IMR-90 (cell line): ENCODE measurements around the gene TMEM163. TPM values are rescaled to one million over a fixed set of nuclear protein-coding genes. Genes with fewer than 3 reads are reported as not detected.

Source experiments
- ATAC-seq: fragments of 200-7000 bp; cut with Tn5 transposase; 2 replicates; pipeline ENCODE4 v1.9.1; 2020; ENCODE audit warnings: low read depth, mild to moderate bottlenecking, moderate library complexity
- BruUV-seq: library from RNA; stranded (reverse); fragments of 400-500 nt; replicated peaks from 2 replicates; lab custom pipeline; 2021; lab: Mats Ljungman, UMichigan
- CTCF ChIA-PET: fragments of 300-600 bp; formaldehyde crosslinking; extraction: SDS; loops from one replicate; lab custom pipeline; 2021; ENCODE audit warnings: antibody characterized with exemption; lab: Yijun Ruan, JAX
- POLR2A ChIA-PET: fragments of 300-600 bp; sonication (Branson Sonifier 250); formaldehyde crosslinking; loops from one replicate; lab custom pipeline; 2022; ENCODE audit warnings: antibody characterized with exemption; ENCODE audit not compliant: unreplicated experiment; lab: Charles Lee
- DNase-seq: peaks from one replicate; pipeline ENCODE4 v3.0.0; 2013
- H2AFZ ChIP-seq: replicated peaks from 2 replicates; pipeline ENCODE3; 2013; ENCODE audit warnings: low read length, mild to moderate bottlenecking; ENCODE audit not compliant: poor library complexity
- H2AK5ac ChIP-seq: 2 replicates; pipeline ENCODE4 v1.6.1; 2013; ENCODE audit warnings: low read depth, low read length, inconsistent platforms
- H2AK9ac ChIP-seq: replicated peaks from 2 replicates; pipeline ENCODE3; 2013; ENCODE audit warnings: mild to moderate bottlenecking, low read depth, low read length, moderate library complexity; ENCODE audit not compliant: poor library complexity
- H2BK120ac ChIP-seq: 2 replicates; pipeline ENCODE4 v1.6.1; 2013; ENCODE audit warnings: low read depth, low read length, inconsistent platforms
- H2BK15ac ChIP-seq: 3 replicates; pipeline ENCODE4 v1.6.1; 2013; ENCODE audit warnings: low read depth, low read length, inconsistent platforms
- H2BK20ac ChIP-seq: 2 replicates; pipeline ENCODE4 v1.6.1; 2013; ENCODE audit warnings: low read depth, mild to moderate bottlenecking, inconsistent platforms, low read length, moderate library complexity
- H2BK5ac ChIP-seq: 2 replicates; pipeline ENCODE4 v1.6.1; 2013; ENCODE audit warnings: mild to moderate bottlenecking, low read depth, low read length, inconsistent platforms; ENCODE audit not compliant: poor library complexity, severe bottlenecking
- H3K14ac ChIP-seq: replicated peaks from 2 replicates; pipeline ENCODE4 v1.6.1; 2013; ENCODE audit warnings: low read depth, low read length, inconsistent platforms
- H3K18ac ChIP-seq: 2 replicates; pipeline ENCODE4 v1.6.1; 2013; ENCODE audit warnings: low read depth, low read length, control low read depth
- H3K23ac ChIP-seq: 2 replicates; pipeline ENCODE4 v1.6.1; 2013; ENCODE audit warnings: low read depth, low read length, inconsistent platforms
- H3K27ac ChIP-seq: 2 replicates; pipeline ENCODE4 v1.5.1; 2013; ENCODE audit warnings: mild to moderate bottlenecking, control low read depth, low read length; ENCODE audit not compliant: insufficient read depth
- H3K27me3 ChIP-seq: 2 replicates; pipeline ENCODE4 v1.6.1; 2013; ENCODE audit warnings: low read length; ENCODE audit not compliant: control insufficient read depth, insufficient read depth
- H3K36me3 ChIP-seq: 2 replicates; pipeline ENCODE4 v1.6.1; 2013; ENCODE audit warnings: low read length, mixed read lengths; ENCODE audit not compliant: control insufficient read depth, insufficient read depth
- H3K4ac ChIP-seq: 2 replicates; pipeline ENCODE4 v1.6.1; 2013; ENCODE audit warnings: low read depth, low read length, inconsistent platforms
- H3K4me1 ChIP-seq: 2 replicates; pipeline ENCODE4 v1.6.1; 2013; ENCODE audit warnings: low read length, mixed read lengths; ENCODE audit not compliant: control insufficient read depth, insufficient read depth
- H3K4me2 ChIP-seq: 2 replicates; pipeline ENCODE4 v1.6.1; 2013; ENCODE audit warnings: low read depth, mild to moderate bottlenecking, control low read depth, low read length, moderate library complexity
- H3K4me3 ChIP-seq: 2 replicates; pipeline ENCODE4 v1.5.1; 2013; ENCODE audit warnings: low read depth, mild to moderate bottlenecking, control low read depth, low read length, moderate library complexity; ENCODE audit not compliant: insufficient read depth
- H3K56ac ChIP-seq: 2 replicates; pipeline ENCODE4 v1.6.1; 2013; ENCODE audit warnings: low read length, inconsistent platforms; ENCODE audit not compliant: insufficient read depth; ENCODE audit errors: extremely low read depth
- H3K79me1 ChIP-seq, 2 experiments: 2 replicates each; pipeline ENCODE4 v1.6.1; 2013; ENCODE audit warnings: low read length in 2 of 2, inconsistent platforms in 1 of 2, low read depth in 1 of 2
- H3K9ac ChIP-seq: 2 replicates; pipeline ENCODE4 v1.6.1; 2013; ENCODE audit warnings: low read depth, low read length, control low read depth
- H3K9me1 ChIP-seq: 2 replicates; pipeline ENCODE4 v1.6.1; 2013; ENCODE audit warnings: low read length, inconsistent platforms; ENCODE audit not compliant: insufficient read depth
- H3K9me3 ChIP-seq: 2 replicates; pipeline ENCODE4 v1.6.1; 2013; ENCODE audit warnings: low read length; ENCODE audit not compliant: control insufficient read depth, insufficient read depth
- H4K20me1 ChIP-seq: 2 replicates; pipeline ENCODE4 v1.6.1; 2013; ENCODE audit warnings: low read length, inconsistent platforms; ENCODE audit not compliant: insufficient read depth
- H4K5ac ChIP-seq: 2 replicates; pipeline ENCODE4 v1.6.1; 2013; ENCODE audit warnings: mild to moderate bottlenecking, low read depth, low read length, control low read depth
- H4K8ac ChIP-seq, 2 experiments: 2 replicates each; pipeline ENCODE4 v1.6.1; 2013; ENCODE audit warnings: low read depth in 2 of 2, low read length in 2 of 2, control low read depth in 1 of 2, inconsistent platforms in 1 of 2
- H4K91ac ChIP-seq: 2 replicates; pipeline ENCODE4 v1.6.1; 2013; ENCODE audit warnings: low read depth, low read length, inconsistent platforms; ENCODE audit not compliant: insufficient read depth
- MAFK ChIP-seq: IDR thresholded peaks from 2 replicates; pipeline ENCODE4 v1.6.1; 2012; ENCODE audit warnings: low read depth, low read length, improper control_type of control experiment
- MAZ ChIP-seq: IDR thresholded peaks from 2 replicates; pipeline ENCODE4 v1.6.1; 2012; ENCODE audit warnings: low read depth, mild to moderate bottlenecking, low read length, improper control_type of control experiment, moderate library complexity, borderline replicate concordance
- MXI1 ChIP-seq: IDR thresholded peaks from 2 replicates; pipeline ENCODE4 v1.6.1; 2012; ENCODE audit warnings: low read depth, mild to moderate bottlenecking, low read length, moderate library complexity, borderline replicate concordance
- NFE2L2 ChIP-seq: fragments of 150-350 bp; IDR thresholded peaks from 2 replicates; pipeline ENCODE4 v1.6.1; 2016; ENCODE audit warnings: low read depth, mild to moderate bottlenecking, low read length
- RAD21 ChIP-seq: IDR thresholded peaks from 2 replicates; pipeline ENCODE4 v1.6.1; 2012; ENCODE audit warnings: low read length, improper control_type of control experiment
- RCOR1 ChIP-seq: IDR thresholded peaks from 2 replicates; pipeline ENCODE4 v1.6.1; 2012; ENCODE audit warnings: mild to moderate bottlenecking, low read length, improper control_type of control experiment; ENCODE audit not compliant: insufficient replicate concordance
- RFX5 ChIP-seq: IDR thresholded peaks from 2 replicates; pipeline ENCODE4 v1.8.0; 2012; ENCODE audit warnings: low read depth, mild to moderate bottlenecking, low read length, moderate library complexity
- WGBS, 2 experiments: methylation state at CpG; one replicate each; pipeline versions ENCODE4 v1.1.5 to v1.1.7; 2013; ENCODE audit warnings: missing lambda C conversion rate in 2 of 2; ENCODE audit not compliant: insufficient read length in 1 of 2; ENCODE audit errors: extremely low coverage in 2 of 2; 5-methylcytosine and 5-hydroxymethylcytosine counted together
- dilution Hi-C: fragments of 300-500 bp; cut with HindIII; formaldehyde crosslinking; loops from one replicate; pipeline ENCODE4 v1.14.3; 2018; ENCODE audit warnings: low sequenced_read_pairs; ENCODE audit not compliant: unreplicated experiment
- in situ Hi-C: fragments of 300-500 bp; cut with MboI; formaldehyde crosslinking; loops from 3 replicates; pipeline ENCODE4 v1.14.3; 2019; ENCODE audit warnings: low sequenced_read_pairs, inconsistent platforms, mixed read lengths
- intact Hi-C: fragments of 100-400 bp; cut with micrococcal nuclease; formaldehyde crosslinking; loops from 2 replicates; pipeline ENCODE4 v1.10.0; 2022
- polyA plus RNA-seq, 3 experiments: library from polyadenylated mRNA; depleted of rRNA; stranded (reverse); fragments of >200 nt; gene quantifications; 2 replicates each; pipeline ENCODE4 v1.2.3, GENCODE V29; 2012; ENCODE audit warnings: low replicate concordance in 1 of 3
- total RNA-seq: library from RNA; depleted of rRNA; stranded (reverse); fragments of >200 nt; gene quantifications from 2 replicates; pipeline ENCODE4 v1.2.3, GENCODE V29; 2012

Gene TMEM163
- total and polyA plus RNA-seq, 2 of the 4 experiments (the other 2 are of a cell fraction) = not detected

DNA sequence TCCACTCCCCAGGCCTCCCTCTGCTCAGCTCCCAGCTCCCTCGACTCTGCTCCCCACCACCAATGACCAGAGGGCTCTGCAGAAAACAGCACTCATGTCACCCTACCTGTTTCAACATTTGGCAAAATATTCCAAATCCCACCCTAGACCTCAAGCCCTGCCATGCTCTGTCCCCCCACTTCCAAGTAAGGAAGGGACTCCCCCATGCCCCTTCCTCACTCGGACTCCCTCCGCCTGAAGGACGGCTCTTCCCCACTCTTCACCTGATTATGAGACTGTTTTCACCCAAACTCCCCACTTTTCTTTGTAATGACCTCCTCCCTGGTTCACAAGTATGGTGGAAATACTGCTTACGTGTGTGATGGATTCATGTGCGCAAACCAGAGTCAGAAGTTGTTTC lies 256.5 kb downstream of the TMEM163 start:
- Histone ChIP-seq H3K4me2 (no peak overlapping the region), H2AFZ (no peak overlapping the region), H3K4me3 (no peak overlapping the region), H2BK5ac (no peak overlapping the region), H3K36me3 (no peaks in the 10 kb centered on the region), H3K56ac (no peak overlapping the region), H2BK20ac (no peak overlapping the region), H3K18ac (no peak overlapping the region), H3K79me1 (no peaks in the 10 kb centered on the region), H3K9ac (no peak overlapping the region), H4K8ac (no peak overlapping the region), H4K5ac (no peak overlapping the region), H4K91ac (no peak overlapping the region), H2BK15ac (no peak overlapping the region), H2AK5ac (no peak overlapping the region; the same call in 1 of the 2 replicates), H3K14ac (no peak overlapping the region), H3K27ac (no peak overlapping the region), H3K23ac (no peak overlapping the region), H3K9me3 (no peaks in the 10 kb centered on the region), H3K4ac (no peak overlapping the region), H3K9me1 (0 out of 2 replicates have a peak, but pooled peaks cover 1% of the 10 kb centered on the region), H4K20me1 (no peaks in the 10 kb centered on the region), H2AK9ac (no peak overlapping the region), H3K27me3 (peaks cover 21% of the 10 kb centered on the region), H2BK120ac (no peak overlapping the region), H3K4me1 (no peaks in the 10 kb centered on the region)
- in situ Hi-C loops (loop anchor here (5.0 kb wide), 1 partner anchor 435 kb away; no protein-coding TSS in a partner anchor), dilution Hi-C loops (no loop called here), intact Hi-C loops (no loop called here)
- DNase-seq (no peak), ATAC-seq (no peak)
- TF ChIP-seq NFE2L2 (no peak), RAD21 (no peak), RCOR1 (no peak), MXI1 (no peak), MAZ (no peak), MAFK (no peak), RFX5 (no peak)
- POLR2A ChIA-PET = no interaction called here
- WGBS, 2 experiments = 77% methylated on average over 3 of the region's 6 CpGs; no CpG with 5 or more reads in 1 of the 2 experiments
- no TSS peak for BruUV-seq
- CTCF ChIA-PET = no interaction called here
